ENCODE results near the gene ZNRF1.

ZNRF1 gene

DNA sequence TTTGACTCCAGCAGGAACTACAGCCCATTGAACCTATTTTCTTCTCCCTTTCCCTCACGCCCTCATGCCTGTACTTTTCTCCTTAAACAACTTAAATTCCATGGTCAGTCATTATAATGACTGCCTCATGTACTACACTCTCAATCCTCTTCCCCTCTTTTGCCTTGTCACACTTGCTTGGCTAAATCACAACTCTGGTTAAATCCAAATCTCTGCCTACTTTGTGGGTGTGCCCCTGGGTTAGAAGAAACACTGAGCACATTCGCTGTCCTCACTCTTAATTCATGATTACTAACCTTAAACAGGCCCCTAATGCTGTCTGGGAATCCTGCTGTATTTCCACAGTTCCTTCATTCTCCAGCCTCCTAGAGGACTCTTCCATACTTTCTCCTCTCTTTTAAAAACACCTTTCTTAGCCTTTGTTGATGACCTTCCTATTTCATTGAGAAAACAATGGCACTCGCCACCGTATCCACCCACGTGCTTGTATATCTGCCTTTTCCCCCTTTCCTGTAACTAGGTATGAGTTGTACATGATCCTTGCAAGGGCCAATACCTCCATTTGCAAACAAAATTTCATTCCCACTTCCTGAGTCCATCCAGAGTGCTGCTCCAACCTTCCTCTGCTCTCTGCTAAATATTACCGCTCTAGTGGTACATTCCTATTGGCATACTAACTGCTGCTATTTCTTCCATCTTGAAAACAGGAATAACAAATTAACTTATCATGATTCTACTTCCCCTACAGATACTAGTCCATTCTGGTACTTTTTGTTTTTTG lies 28.9 kb downstream of the ZNRF1 start:
- no peak for DNase-seq

DNA sequence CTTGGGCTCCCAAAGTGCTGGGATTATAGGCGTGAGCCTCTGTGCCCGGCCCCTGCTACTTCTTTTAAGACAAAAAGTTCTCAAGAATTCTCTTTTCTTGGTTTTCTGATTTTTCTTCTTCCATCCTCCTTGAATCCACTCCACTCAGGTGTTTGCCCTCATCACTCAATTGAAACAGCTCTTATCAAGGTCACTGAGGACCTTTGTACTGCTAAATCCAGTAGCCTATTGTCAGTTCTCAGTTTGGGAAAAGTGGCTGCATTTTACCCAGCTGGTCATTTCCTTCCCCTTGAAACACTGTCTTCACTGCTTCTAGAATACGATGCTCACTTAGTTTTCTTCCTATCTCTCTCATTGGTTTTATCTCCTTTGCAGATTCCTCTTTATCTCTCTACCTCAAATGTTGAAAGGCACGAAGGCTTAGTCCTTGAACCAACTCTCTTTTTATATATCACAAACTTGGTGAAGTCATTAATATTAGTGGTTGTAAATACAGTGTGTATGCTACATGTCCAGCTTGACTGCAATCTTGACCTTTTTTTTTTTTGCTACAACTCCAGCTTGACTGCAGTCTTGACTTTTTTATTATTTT lies 29.8 kb downstream of the ZNRF1 start:
- DNase-seq = no peak

DNA sequence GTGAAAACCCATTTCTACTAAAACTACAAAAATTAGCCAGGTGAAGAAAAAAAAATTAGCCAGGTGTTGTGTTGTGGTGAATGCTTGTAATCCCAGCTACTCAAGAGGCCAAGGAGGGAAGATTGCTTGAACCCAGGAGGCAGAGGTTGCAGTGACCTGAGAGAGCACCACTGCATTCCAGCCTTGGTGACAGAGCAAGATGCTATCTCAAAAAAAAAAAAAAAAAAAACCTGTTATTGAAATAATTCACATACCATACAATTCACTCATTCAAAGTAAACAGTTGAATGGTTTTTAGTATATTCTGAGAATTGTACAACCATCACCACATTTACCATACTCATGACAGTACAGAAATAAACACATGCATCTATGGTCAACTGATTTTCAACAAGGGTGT lies 31.0 kb downstream of the ZNRF1 start:
- DNase-seq = no peak

DNA sequence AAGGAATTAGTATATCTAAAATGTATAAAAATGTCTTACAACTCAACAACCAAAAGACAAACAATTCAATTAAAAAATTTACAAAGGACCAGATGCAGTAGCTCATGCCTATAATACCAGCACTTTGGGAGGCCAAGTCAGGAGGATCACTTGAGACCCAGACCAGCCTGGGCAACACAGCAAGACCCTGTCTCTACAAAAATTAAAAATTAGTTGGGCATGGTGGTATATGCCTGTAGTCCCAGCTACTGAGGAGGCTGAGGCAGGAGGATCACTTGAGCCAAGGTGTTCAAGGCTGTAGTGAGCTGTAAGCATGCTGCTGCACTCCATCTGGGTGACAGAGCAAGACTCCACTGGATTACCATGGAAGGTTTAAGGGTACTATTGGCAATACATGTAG lies 33.8 kb downstream of the ZNRF1 start:
- DNase-seq = no peak

DNA sequence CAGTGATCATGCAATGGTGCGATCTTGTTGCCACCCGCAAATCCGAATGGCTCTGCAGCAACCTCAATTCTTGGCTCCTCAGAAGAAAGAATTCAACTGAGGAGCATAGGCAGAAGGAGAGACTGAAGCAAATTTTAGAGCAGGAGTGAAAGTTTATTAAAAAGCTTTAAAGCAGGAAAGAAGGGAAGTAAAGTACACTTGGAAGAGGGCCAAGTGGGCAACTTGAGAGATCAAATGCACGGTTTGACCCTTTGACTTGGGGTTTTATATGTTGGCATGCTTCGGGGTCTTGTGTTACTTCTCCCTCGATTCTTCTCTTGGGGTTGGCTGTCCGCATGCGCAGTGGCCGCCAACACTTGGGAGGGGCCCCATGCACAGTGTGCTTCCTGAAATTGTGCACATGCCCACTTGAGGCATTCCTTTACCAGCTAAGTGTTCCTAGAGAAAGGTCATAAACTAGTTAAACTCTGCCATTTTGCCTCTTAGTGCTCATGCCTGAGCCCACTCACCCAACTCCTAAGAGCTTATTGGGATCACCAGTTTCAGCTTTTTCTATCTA lies 36.7 kb downstream of the ZNRF1 start:
- no peak for DNase-seq

DNA sequence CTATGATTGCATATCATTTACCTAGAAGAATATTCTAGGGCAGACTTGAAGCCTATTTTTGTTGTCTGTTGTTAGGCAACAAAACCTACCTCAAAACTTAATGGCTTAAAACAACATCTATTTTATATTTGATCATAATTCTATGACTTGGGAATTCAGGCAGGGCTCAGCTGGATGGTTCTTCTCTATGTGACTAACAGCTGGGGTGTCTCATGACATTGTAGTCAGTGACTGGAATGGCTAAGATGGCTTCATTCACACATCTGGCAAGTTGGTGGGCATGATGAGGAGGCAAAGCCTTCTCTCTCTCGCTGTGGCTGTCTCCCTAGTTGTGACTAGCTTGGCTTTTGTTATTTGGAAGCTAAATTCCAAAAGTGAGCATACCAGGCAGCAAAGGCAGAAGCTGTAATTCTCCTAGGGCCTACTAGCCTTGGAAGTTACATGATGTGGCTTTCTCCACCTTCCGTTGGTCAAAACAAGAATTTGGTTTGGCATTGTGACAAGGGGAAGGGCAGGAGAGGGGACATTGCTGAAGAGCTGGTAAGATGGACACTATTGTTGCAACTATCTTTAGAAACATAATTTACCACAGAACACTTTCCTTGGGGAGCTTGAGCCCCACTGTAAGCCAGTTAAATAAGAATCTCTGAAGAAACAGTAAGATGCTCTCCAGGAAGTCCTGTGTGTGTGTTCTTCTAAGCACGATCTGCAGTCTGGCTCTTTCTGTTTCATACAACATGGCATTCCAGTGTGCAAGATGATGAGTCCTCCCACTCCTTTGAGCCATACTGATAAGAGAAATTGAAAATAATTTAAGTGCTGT lies 39.4 kb downstream of the ZNRF1 start:
- DNase-seq = no peak

DNA sequence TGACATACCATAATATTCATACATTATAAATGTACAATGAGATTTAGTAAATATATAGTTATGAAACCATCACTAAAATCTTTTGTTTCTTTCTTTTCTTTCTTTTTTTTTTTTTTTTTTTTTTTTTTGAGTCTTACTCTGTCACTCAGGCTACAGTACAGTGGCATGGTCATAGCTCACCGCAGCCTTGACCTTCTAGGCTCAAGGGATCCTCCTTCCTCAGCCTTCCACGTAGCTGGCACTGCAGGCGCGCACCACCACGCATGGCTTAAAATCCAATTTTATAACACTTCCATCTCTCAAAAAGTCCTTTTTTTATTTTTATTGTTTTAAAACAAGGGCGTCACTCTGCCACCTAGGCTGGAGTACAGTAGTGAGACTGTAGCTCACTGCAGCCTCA lies 41.1 kb downstream of the ZNRF1 start:
- DNase-seq = no peak

DNA sequence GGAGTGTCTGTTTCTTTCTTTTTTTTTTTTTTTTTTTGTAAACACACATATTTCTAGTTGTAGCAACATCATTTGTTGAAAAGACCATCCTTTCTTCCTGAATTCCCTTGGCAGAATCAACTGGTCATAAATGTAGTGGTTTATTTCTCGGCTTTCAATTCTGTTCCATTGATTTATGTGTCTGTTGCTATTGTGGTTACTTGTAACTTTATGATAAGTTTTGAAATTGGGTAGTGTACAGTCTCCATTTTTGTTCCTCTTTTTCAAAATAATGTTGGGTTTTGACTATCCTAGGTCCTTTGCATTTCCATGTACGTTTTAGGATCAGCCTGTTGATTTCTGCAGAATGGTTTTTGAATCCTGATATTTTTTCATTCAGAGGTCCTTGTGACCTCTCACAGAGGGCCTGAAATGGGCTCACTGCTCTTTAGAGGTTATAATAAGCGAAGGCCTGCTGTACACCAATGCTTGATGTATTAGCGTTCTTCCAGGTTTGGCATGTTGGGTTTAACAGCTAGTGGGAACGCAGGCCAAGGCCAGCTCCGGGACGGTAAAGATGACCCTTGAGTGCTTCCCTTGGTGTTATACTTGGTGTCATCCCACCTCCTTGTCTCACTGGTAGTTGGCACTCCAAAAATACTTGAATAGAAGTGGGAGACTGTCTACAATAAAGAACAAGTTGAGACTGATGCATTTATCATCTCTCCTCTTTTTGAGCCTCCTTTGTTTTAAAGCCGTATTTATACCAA lies 43.8 kb downstream of the ZNRF1 start:
- no peak for DNase-seq

DNA sequence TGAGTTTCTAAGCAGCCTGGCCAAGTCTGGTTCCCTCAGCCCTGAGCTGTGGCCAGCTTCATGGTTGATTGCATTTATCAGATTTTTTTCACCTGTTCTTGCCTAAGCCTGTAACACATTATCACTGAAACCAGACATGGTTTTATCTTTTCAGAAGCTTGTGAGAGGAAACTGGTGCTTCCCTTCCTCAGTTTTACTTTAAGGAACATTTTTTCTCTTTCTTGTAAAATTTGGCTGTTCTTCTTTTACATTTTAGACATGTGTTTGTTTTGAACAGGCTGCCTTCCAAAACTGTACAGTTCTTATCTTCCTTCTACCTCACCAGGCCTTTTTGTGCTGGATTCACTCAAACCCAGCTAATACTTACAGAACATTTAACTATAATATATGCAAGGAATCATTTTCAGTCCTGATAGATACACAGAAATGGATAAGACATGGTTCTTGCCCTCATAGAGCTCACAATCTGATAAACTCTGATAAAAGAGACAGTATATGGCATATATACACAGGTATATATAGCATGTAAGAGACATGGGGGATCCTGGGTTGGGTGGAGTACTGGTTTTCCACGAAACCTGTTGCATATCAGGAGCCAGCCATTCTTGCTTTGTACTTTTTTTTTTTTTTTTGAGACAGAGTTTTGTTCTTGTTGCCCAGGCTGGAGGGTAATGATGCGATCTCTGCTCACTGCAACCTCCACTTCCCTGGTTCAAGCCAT lies 44.5 kb downstream of the ZNRF1 start:
- no peak for DNase-seq

DNA sequence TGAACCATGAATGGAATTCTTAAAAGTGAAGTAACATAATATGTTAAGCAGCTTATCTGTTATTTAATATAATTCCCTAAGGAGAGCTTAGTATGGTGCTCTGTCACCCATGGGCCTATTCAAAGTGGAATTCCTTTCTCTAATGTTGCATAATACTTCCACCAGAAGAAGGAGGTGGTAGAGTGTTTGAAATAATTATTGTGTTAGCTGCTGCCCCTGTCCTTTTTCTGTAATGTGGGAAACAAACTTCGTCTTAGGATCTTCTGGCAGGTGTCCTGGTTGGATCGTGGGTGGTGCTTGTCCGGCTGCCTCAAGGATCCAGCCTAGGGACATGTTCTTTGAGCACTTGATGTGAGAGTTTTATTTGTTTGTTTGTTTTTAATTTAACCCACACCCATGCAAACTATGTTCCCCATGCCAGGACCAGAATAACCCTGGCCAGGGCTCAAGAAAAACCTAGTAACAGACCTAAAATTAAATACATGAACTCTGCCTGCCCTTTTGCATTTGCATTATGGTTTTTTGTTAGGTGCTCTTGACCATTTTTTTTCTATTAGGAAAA lies 46.1 kb downstream of the ZNRF1 start:
- no peak for DNase-seq

DNA sequence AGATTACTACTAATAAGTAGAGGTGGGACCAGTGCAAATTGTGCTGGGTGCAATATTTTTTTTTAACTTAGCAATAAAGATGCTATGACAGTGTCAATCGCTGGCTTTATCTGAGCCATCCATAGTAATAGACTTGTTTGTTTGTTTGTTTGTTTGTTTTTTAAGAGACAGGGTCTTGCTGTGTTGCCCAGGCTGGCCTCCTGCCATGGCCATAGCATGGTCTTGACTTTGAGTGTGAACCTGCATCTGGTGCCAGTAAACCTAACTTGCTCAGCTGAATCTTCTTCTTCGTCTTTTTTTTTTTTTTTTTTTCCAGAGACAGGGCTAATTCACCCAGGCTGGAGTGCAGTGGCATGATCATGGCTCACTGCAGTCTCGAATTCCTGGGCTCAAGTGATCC lies 46.6 kb downstream of the ZNRF1 start:
- no peak for DNase-seq

DNA sequence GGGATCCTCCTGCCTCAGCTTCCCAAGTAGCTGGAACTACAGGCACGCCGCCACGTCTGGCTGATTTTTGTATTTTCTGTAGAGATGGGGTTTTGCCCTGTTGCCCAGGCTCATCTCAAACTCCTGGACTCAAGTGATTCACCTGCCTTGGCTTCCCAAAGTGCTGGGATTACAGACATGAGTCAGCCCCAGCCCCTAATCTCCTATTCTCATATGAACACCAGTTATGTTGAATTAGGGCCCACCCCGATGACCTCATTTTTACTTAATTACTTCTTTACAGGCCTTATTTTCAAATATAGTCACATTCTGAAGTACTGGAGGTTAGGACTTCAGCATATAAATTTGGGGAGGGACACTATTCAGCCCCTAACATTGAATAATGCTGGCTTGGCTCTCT lies 49.2 kb downstream of the ZNRF1 start:
- DNase-seq = no peak

DNA sequence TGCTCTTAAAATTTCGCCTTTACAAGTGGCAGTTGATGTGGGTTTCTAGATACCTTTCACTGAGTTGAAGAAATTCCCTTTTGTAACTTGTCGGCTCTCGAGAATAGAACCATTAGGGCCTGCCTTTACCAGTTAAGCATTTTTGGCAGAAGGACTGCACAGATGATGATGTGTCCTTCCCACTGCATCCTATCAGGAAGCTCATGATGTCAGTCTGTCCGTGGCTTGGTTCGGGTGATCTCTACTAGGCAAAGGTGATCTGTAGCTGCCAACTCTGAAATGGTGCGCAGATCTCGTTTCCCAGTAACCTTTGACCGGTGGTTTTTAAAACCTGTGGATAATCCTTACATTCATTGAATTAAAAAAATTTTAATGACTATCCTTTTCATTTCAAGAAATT lies 49.7 kb downstream of the ZNRF1 start:
- no peak for DNase-seq

DNA sequence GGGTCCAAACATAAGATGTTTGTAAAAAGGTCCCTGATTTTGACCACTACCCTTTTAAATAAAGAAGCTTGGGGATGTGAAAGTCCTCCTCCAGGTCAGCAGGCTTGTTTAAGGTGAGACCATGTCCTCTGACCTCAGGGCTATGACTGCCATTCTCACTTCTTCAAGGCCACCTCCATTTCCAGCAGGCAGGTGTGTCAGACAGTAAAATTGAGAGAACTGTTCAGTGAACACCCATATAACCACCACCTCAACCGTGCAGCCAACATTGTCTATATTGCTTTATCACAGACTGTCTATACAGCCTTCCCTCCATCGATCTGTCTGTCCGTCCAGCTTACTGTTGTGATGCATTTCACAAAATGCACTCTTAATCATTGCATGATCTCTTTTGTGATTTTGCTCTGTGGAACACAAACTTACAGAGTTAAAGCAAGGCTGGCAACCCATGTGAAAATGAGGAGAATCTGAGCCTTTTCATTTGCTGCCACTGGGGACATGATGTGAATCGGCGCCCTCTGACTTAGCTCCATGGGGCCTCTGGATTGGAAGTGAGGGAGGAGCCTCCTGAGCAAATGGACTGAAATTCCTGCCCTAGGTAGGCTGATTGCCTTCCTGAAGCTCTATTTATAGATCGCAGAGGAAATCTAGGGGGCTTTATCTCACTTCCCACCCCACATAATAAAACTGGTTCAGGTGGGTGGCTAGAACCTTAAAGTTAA lies 53.8 kb downstream of the ZNRF1 start:
- no peak for DNase-seq

DNA sequence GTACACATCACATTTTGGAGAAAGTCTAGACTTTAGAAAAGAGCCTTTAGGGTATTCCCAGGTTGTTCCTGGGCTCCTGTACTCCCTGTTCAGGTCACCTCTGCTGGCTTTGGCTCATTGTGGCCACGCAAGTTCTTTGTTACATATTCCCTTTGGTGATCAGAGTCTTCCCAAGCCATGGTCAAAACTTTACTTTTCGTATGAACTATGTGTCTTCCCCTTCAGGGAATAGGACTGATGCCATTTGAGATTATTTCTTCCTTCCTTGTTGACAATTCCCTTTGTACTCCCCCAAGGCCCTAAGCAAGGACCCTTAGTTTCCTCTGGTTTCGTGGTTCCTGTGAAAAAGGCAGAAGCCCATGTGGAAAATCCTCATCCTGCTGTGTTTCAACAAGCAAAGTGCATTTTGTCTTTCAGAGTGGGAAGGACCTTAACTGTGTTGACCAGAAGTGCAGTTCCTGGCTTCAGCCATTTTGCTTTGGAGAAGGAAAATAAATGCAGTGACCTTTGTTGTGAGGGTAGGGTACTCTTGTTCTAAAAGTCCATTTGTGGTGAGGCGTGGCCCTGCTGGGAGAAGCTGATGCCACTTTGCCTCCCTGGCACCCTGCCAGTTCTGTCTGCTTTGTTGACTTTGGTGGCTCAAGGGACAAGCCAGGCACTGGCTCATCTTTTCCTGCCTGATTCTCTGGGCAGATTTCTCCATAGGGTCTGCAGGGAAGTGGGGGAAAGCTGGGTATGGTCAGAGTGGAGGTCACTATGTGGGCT lies 55.1 kb downstream of the ZNRF1 start:
- peak in 1 of 2 experiments; percentile 7 for DNase-seq

DNA sequence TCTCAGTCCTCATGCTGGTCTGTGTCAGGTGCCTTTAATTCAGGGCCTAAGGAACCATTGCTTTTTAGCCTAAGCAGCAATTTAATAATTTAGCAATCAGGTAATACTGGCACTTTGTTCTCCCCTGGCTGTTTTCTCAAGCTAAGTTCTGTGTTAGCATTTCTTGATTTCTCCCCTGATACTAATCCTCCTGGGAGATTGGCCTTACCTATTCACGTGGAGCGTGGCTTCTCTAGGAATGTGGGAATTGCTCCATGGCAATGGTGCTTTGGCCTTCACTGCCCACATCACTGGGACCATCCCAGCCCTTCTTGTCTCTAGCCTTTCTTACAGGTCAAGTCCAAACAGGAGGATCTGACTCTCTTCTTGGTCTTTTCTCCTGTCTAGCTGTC lies 55.7 kb downstream of the ZNRF1 start:
- no peak for DNase-seq

DNA sequence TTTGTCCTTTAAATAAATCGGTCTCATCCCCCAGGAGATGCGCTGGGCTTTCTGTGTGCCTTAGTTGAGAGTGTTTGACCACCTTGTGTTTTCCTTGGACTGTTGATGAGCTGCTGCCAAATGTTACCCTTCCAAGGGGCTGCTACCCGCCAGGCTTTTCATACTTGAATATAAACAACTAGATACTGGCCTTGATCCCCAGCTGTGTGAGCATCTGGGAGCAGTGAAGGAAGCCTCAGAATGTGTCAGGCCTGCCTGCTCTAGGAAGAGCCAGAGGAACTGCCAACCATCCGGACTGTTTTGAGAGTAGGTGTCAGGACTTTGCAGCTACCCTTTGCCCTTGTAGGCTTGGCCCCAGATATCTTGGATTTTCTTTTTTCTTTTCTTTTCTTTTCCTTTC lies 60.0 kb downstream of the ZNRF1 start:
- no peak for DNase-seq

DNA sequence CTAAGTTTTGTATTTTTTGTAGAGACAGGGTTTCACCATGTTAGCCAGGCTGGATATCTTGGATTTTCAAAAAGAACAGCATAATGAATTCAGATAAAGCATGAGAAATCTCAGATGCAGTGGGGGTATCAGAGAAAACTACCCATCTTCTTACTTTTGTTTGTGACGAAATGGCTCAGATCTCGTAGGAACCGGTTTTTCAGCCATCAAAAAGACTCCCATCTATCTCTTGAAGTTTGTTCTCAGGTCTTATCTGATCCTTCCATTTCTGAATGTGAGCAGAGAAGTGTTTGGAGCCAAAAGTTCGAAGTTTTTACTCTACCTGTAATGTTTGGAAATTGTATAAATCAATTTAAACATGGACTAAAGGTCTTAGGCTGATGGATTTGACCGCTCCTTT lies 60.6 kb downstream of the ZNRF1 start:
- no peak for DNase-seq

DNA sequence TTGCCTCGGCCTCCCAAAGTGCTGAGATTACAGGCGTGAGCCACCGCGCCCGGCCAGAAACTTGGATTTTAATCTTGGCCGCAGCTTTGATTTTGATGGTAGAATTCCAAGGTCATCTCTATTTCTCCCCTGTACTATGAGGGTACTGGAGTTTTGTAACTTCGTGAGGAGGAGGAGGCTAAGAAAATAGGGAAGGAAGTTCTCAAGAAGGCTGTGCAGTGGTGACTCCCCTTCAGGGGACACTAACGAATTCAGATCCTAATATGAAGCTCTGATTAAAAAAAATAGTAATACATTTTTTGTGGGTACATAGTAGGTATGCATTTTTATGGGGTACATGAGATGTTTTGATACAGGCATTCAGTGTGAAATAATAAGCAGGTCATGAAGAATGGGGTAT lies 61.9 kb downstream of the ZNRF1 start:
- no peak for DNase-seq

DNA sequence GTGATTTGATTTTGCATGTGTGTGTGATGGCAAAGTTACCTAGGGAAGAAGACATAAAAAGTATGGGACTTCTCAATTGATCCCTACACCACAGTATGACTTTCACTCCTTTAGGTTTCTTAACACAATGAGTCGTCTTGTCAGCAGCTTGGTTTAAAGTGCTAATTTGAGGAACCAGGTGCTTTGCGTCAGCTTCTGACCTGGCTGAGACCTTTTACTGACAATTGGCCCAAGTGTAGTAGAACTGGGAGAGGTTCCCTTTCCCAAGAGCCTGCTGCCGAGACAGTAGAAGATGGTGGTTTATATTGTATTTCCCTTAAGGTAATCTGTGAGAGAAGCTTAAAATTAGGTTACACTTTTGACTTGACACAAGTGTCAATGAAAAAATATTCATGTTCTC lies 62.8 kb downstream of the ZNRF1 start:
- DNase-seq = no peak
